Activated CD8-positive, alpha-beta memory T cell treated with anti-CD3 and anti-CD28 coated beads, Interleukin-2, amount 50 U/mL, for 1 hour (primary cell): ENCODE measurements around the gene CAMK2N1.
"Not testable (repeated sequence)": the region's sequence is repeated elsewhere in the genome, so short reads cannot be mapped to it uniquely, and the experiment has no call there.

Experiments
- DNase-seq: peaks from one replicate; pipeline ENCODE4 v3.0.0-alpha.2; 2020; ENCODE audit errors: extremely low read depth

CAMK2N1 gene

DNA sequence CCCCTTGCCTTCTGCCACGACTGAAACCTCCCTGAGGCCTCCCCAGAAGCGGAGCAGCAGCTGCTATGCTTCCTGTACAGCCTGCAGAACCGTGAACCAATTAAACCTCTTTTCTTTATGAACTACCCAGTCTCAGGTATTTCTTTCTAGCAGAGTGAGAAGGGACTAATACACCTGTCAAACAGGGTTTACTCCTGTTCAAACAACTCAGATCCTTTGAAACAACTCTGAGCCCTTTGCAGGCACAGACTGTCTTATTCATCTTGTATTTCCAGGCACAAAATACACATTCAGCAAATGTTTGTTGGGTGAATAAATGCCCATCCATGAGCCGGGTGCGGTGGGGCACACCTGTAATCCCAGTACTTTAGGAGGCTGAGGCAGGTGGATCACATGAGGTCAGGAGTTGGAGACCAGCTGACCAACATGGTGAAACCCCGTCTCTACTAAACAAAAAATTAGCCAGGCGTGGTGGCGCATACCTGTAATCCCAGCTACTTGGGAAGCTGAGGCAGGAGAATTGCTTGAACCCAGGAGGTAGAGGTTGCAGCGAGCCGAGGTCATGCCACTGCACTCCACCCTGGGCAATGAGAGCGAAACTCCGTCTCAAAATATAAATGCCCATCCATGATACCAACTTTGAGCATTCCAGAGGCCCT, 10.8 kb upstream of the CAMK2N1 start:
- DNase-seq = not testable (repeated sequence)

DNA sequence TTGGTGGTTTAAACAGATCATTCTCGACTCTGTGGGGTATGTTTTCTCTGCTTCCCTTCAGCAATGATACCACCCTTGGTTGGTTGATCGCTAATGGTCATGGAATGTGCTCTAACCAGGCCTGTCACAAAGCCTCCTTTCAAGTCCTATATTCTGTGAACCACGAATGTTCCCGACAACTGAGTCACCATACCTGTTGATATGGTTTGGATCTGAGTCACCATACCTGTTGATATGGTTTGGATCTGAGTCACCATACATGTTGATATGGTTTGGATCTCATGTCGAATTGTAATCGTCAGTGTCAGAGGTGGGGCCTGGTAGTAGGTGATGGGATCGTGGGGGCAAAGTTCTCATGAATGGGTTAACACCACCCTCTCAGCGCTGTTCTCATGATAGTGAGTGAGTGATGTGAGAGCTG, 10.2 kb upstream of the CAMK2N1 start:
- DNase-seq = no peak

DNA sequence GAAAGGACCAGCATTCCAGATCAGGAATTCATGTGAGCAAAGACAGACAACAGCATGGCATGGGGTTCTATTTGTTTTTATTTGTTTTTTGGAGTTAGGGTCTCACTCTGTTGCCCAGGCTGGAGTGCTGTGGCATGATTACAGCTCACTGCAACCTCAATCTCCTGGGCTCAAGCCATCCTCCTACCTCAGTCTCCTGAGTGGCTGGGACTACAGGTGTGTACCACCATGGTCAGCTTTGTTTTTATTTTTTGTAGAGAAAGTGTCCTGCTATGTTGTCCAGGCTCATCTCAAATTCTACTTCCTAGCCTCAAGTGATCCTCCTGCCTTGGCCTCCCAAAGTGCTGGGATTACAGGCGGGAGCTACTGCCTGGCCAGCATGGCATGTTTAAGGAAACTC, 9.7 kb upstream of the CAMK2N1 start:
- DNase-seq = no peak

DNA sequence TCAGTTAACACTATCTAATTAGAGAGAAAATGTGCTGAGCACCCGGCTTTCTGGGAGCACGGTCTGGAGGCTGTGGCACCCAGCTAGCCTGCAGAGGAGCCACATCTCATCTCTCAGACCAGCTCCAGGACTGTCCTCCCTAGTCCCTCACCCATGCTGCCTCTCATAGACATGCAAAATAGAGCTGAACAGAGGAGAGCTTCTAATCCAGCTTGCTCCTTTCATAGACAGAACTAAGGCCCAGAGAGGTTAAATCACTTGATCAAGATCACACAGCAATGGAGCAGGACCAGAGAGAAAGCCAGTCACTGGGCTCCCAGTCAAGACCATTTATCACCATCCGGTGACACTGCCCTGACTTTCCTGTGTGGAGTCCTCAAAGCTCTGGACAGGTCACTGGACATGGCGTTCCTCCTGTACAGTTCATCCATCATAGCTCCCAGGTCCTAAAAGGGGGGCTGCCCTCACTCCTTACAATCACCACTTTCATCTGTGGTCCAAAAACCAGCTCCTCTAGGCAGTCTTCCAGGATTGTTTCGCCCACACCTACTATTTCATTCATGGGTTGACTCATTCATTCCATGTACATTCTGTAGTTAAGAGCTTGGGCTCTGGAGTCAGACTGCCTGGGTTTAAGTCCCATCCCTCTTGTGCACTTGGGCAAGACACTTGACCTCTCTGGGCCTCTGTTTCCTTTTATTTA, 8.8 kb upstream of the CAMK2N1 start:
- DNase-seq = no peak

DNA sequence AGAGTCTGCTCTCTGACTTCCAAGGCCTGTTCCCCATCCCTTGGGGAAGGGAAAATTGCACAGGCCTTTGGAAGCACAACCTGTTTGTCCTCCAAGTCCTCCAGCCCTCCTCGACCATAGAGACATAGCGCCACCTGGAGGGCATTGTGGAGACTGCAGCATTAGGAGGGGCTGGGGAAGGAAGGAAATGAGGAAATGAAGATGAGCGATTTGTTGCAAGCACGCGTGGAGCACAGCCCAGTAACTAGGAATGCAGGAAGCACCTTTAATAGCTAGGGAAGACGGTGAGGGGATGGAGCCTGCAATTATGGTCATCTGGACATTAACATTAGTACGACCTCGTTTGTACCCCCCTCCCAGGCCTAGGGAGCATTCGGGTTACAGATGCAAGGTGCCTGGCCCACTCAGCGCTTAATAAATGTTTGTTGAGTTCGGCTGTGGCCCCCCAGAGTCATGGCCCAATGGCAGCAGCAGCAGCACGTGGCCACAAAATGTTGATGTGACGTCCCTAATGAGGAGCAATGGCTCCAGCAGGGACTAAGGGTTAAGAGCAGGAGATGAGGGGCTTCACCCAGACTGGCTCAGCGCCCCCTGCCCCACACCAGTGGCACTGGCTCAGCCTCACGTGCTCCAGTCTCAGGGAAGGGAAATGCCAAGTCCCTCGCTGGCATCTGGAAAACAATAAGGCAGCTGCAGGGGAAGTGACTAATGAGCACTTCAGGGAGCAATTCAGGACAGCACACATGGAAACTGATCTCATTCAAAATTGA, 8.0 kb upstream of the CAMK2N1 start:
- DNase-seq = peak; percentile 30

DNA sequence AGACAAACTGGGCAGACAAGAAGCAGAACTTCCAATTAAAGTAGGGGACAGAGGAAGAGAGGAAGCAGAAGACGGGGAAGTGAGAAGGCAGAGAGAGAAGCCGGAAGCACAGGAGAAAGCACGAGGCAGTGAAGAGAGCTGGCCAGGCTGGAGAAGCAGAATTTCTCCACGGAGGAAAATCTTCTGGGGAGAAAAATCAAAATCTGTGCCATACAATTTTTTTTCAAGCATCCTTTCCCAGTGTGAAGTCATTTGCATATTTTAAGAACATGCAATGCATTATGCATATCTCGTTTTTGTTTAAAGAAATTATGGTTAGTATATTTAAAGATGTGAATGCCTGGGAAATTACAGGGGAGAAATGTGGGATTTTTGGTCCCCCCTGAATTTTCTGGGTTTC, 7.3 kb upstream of the CAMK2N1 start:
- no peak for DNase-seq

DNA sequence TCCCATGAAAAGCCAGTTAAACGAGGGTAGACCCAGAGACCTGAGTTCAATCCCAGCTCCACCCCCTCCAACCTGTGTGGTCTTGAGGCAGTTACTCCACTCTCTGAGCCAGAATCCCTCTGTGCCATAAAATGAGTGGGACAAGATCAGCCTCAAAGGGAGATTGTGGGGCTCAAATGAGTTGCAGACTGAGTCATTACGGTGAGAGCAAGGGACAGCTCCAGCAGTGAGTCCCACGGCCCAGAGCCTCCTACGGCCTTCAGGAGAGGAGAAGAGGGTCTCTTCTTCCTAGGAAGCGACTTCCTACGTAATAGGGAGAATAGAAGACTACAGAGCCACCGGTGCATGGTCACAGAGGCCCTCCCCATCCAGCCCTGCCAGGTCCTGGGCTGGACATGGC, 6.7 kb upstream of the CAMK2N1 start:
- no peak for DNase-seq

DNA sequence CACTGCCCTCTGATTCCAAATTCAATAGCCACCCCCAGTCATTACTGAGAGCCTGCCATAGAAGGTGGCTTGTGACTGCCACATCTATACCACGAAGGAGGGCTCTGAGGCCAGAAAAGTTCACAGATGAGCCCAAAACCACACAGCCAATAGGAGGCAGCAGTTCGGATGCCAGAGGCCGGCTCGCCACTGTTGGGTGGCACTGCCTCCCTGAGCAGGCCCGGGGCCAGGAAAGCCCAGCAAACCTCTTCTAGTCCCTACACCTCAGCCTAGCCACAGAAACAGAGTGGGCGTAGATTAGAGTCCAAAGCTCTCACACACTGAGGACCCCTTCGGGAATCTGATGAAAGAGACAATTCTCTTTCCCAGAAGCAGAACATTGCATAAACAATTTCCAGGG, 5.9 kb upstream of the CAMK2N1 start:
- no peak for DNase-seq

DNA sequence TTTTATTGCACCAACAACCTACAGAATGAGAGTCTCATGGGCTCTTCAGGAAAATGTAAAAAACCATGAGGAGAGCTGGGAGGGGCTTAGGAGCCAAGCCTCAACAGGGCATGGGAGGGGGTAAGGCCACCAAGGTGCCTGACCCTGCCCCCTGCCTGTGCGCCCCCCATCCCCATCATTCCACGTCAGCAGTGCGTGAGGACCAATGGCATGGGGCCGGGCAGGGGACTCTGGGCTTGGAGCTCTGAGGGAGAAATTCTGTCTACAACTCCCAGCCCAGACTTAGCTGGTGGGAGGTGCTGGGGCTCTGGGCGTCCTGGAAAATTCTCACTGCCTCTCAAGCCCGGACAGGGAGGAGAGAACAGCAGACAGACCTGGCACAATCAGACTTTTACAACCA, 5.2 kb upstream of the CAMK2N1 start:
- DNase-seq = no peak

GRCh38 chr1:20487236-20487590, 1.2 kb upstream of the CAMK2N1 start:
- DNase-seq = no peak

DNA sequence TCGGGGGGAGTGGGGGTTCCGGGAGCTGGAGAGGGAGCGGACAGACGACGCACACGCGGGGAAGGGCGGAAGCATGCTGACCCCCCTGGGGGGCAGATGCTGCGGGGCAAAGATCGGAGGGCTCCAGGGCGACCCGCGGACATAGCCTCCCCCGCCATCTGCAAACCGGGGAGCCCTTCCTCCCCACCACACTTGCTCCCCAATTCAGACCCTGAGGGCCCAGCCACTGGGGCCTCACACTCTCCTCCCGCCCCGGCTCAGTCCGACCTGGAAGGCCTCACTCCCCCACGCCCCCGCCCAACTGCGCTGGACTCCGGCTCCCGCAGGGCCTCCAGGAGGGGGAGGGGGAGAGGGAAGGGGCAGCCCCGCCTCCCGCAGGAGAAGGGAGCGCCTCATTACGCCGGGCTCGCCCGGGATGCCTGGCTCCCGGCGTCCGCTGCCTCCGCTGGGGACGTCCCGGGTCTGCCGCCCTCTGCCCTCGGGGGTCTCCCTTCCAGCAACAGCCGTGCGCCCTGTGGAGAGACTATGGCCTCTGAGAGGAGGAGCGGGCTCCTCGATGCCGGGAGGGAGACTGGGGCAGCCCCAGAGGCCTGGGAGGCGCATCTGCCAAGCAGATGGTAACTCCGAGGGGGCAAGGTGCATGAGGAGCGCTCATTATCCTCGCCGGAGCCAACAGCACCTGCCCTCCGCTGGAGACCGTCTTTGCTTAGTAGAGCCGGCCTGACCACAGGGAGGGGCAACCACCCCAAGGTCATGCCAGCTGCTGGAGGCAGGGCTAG, 636 bp upstream of the CAMK2N1 start:
- DNase-seq = no peak

DNA sequence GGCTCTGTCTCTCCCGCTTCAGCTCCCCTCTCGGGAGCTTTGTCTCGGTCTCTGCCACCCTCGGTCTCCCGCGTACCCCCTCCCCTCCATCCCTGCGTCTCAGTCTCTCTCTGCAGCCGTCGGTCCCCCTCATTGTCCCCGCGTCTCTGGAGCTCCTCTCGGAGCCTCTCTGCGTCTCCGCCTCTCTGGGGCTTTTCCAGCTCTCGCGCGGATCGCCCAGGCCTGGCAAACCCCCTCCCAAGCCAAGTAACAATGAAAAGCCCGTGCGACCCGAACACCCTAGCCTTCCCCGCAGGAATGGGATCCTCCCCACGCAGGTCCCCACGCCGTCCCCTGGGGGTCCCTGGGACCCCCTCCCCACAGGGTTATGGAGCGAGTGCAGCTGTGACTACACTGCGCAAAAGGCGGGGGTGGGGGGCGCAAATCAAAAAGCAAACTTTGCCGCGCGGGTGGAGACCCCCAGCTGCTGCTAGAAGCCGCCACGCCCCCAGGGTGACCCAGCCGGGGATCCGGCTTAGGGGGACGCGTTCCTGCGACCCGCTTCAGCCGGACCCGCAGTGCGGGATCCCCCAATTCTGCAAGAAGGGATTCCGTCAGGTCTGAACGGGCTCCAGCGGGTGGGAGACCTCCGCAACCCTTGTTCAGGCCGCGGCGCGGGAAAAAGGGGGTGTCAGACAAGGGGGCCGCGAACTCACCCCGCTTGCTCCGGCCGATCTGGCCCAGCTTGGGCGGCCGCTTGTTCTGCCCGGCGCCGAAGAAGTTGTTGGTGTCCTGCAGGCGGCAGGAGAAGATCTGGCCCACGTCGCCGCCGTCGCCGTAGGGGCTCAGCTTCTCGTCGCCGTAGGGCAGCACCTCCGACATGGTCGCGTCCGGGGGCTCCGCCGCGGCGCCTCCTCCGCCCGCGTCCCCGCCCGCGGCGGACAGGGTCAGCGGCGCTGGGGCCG, 1.2 kb downstream of the CAMK2N1 start:
- no peak for DNase-seq

DNA sequence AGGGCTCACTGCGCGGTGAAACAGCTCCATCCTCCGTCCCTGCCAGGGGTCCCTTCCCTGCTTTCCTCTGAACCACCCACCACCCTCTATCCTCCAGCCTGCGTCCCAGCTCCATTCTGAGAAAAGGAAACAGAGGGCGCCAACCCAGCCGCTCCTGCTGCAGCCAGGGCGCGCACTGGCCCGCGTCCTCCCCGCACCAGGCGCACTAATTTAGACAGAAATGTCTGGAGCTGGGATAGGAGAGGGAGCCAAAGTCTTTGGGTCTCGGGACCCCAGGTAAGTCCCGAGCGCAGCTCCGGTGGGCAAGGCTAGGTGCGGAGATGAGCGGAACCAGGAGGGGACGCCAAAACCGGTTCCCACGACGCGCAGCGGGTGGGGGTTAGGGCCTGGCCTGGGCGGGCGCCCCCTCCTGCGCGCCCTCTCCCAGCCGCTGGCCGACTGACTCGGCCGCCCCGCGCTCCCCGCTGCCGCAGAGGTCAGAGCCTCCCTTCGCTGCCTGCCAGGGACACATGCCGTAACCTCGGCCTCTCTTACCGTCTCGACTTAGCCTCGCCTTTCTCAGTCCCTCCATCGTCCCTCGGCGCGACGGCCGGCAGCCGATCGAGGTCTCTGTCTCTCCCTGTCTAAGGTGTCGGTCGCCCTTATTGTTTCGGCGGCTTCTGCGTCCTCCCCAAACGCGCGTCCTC, 2.0 kb downstream of the CAMK2N1 start:
- DNase-seq = no peak

GRCh38 chr1:20483098-20483832, 2.7 kb downstream of the CAMK2N1 start:
- DNase-seq = no peak

DNA sequence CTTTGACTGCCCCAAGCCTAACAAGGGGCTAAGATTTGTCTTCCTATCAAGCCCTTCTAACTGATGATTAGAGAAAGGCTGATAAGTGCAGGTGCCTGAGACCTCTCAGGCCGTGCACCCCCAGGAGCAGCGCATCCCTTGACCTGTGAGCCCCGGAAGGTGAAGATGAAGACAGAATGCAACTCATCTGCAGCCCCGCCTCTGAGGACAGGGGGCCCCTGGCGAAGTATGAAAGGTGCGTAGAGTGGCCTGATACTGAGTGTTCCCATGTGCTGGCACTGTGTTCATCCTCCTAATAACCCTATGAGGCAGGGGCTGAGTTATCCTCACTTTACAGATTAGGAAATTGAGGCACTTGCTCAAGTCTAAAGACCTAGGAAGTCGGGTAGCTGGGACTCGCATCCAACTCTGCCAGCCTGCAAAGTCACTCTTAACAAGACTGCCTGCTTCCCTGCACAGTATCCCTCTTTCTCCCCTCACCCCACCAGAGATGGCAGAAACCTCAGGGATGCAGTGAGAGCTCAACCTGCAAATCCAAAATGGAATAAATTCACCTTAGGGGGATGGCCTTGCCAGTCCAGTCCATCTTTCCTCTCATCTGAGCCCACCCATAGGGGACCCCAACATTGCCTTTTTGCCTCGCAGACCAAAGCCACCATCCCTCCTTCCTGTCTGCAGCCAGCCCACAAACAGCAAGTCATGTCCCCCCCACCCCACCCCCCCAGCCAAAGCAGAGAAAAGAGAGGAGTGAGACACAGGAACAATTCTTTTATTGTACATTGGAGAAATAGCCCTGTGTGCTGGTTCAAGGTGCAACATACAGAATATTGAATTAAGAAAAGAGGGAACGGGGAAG, 4.1 kb downstream of the CAMK2N1 start:
- no peak for DNase-seq

DNA sequence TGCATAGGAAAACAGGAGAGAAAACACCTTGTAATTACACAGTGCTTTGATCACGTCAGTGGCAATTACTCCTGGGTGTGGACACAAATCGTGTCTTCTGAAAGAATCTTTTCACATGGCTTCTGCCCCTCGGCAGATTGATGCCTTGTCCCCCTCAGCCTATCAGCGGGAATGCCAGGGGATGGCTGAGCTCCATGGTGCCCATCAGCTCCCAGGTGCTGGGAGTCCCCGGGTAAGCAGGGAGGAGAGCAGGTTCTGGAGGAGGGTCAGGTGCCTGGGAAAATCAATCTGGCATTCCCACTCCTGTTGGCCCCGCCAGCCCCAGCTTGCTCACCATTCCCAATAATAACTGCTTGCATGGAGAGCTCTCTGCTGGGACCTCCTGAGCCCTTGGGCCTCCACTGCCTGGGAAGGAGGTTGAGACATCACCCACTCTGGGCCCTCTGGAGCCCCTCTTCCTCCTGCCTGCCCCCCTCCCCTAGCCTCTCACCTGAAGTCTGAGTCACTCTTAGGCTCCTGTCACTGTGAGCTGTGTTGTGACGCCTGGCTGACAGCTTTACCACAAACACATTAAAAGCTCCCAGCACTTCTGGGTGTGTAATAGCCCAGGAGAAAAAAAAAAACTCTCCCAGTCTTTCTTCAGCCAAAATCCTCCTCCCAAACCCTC, 4.9 kb downstream of the CAMK2N1 start:
- DNase-seq = no peak

DNA sequence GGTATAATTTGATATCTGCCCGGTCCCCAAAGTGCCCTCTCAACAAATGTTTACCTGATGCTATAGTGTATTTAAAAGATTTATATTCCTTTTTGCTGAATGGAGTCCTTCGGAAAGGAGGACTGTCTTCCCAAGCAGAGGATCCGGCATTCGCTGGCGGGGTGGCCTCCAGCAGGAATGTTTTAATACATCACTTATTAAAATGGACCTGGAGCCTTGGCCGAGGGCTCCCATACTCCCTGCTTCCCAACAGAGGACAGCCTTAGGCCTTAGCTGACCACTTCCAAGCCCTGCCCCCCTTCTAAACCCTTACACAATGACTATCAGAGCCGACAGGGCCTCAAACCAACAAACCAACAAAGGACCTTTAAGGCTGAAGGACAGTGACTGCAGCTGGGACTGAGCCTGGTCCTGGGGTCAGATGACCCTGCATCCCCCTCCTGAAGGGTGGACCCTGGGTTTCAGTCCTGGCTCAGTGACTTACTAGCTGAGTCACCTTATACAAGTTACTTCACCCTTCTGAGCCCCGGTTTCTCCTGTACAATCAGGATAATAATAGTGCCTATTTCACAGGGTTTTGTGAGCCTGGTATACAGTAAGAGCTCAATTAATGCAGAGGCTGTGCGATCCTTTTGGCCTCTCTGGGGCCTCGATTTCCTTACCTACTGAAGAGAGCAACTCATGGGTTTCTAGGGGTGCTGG, 5.6 kb downstream of the CAMK2N1 start:
- no peak for DNase-seq

DNA sequence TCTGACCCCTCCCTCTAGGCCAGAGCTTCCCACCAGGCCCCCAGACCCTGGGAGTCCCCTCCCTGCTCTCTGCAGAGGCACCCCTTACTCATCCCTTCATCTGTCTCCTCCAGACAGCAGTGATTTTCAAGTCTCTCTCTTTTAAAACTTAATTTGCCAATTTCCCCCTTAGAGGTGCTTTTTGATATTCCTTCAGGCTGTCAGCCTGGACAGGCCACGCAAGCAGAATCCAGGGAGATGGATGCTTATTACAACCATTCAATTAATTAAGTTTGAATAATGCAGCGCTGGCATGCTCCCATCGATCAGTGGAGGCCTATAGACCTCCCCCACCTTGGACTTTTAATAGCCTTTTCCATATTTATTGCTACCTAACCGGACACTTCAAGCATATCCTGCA, 6.2 kb downstream of the CAMK2N1 start:
- DNase-seq = no peak
